Measurements from ENCODE around the gene ABO. TPM values are rescaled to one million over a fixed set of nuclear protein-coding genes. Genes with fewer than 3 reads are reported as not detected.
"Not testable (repeated sequence)": the region's sequence is repeated elsewhere in the genome, so short reads cannot be mapped to it uniquely, and the experiment has no call there.

ABO gene
- total RNA-seq, 3 donors from 2014 or later, result 25.6 to 114 (median 102) TPM

GRCh38 chr9:133276001-133276884, 1.2 kb upstream of the ABO start:
- DNase-seq, result peak in 1 of 3 donors; percentile 51
- Histone ChIP-seq H3K4me1 (ENCODE audit: low read depth) (peaks cover 25% of the 10 kb centered on the region), H3K4me3 (peak overlapping the region; percentile 77), H3K9me3 (no peaks in the 10 kb centered on the region), H3K36me3 (ENCODE audit: low read depth) (no peaks in the 10 kb centered on the region)
- intact Hi-C loops (cut with DNase I, micrococcal nuclease), result no loop called here
- TF ChIP-seq, protein P1, sequence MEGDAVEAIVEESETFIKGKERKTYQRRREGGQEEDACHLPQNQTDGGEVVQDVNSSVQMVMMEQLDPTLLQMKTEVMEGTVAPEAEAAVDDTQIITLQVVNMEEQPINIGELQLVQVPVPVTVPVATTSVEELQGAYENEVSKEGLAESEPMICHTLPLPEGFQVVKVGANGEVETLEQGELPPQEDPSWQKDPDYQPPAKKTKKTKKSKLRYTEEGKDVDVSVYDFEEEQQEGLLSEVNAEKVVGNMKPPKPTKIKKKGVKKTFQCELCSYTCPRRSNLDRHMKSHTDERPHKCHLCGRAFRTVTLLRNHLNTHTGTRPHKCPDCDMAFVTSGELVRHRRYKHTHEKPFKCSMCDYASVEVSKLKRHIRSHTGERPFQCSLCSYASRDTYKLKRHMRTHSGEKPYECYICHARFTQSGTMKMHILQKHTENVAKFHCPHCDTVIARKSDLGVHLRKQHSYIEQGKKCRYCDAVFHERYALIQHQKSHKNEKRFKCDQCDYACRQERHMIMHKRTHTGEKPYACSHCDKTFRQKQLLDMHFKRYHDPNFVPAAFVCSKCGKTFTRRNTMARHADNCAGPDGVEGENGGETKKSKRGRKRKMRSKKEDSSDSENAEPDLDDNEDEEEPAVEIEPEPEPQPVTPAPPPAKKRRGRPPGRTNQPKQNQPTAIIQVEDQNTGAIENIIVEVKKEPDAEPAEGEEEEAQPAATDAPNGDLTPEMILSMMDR (IDR thresholded peaks at IDR 0.05), result no peak
- peak; percentile 1 for ATAC-seq

- TF ChIP-seq, protein P1 (IDR thresholded peaks at IDR 0.05), result no peak
- Histone ChIP-seq H3K9me3 (no peaks in the 10 kb centered on the region), H3K4me3 (peak overlapping the region; percentile 77), H3K36me3 (ENCODE audit: low read depth) (no peaks in the 10 kb centered on the region), H3K4me1 (ENCODE audit: low read depth) (peaks cover 13% of the 10 kb centered on the region)
- ATAC-seq (peak; percentile 15), DNase-seq (peak; percentile 38 to 62 (median 42))
- intact Hi-C loops (cut with DNase I, micrococcal nuclease), result no loop called here
Observed at GRCh38 chr9:133274236-133275104, 531 bp downstream of the ABO start.

DNA sequence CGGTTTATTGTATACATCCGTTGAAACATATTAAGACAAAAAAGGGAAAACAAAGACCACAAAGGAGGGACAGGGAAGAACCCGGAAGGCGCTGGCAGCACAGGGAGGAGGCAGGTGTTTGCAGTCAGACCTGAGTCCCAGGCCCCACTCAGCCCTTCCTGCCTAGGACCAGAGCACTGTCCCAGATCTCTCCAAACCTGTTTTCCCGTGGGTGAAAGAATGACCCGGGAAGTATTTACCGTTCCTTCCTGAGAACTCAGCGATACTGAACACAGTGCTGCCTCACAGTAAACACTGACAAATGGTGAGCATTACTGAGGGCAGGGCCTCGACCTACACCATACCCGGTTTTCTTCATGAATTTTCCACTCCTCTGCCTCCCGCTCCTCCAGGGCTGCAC, 1.2 kb downstream of the ABO start:
- intact Hi-C loops (cut with DNase I, micrococcal nuclease), result no loop called here
- TF ChIP-seq, protein P1 (IDR thresholded peaks at IDR 0.05), result no peak

DNA sequence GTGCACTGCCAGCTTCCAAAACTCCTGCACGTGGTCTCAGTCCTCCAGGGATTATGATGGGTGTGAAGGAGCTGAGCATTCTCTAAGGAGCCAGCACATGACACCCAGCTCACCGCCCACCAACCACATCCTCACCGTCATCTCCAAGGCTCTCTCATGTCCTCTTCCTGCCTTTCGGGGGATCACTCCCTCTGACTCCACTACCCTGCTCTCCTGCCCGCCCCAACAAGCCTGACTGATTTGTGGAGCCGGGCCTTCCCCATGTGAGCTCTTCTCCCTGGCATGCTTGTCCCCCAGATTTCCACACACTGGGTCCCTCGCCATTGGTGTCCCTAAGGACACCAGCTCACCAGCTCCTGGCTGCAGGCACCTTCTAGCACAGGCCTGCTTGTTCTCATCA, 1.9 kb downstream of the ABO start:
- ATAC-seq, result no peak
- H3K9me3 ChIP-seq, result no peaks in the 10 kb centered on the region
- H3K4me1 ChIP-seq (ENCODE audit: low read depth), result peaks cover 18% of the 10 kb centered on the region
- TF ChIP-seq, protein P1 (IDR thresholded peaks at IDR 0.05), result no peak
- no peak overlapping the region for H3K4me3 ChIP-seq
- no peaks in the 10 kb centered on the region for H3K36me3 ChIP-seq (ENCODE audit: low read depth)
- DNase-seq, result no peak
- intact Hi-C loops (cut with DNase I, micrococcal nuclease), result no loop called here

More for the DNA sequence above, 1.2 kb downstream of the ABO start:
- peak; percentile 56 for ATAC-seq
- Histone ChIP-seq H3K9me3 (no peaks in the 10 kb centered on the region), H3K36me3 (ENCODE audit: low read depth) (no peaks in the 10 kb centered on the region), H3K4me3 (peak overlapping the region; percentile 77), H3K4me1 (ENCODE audit: low read depth) (peaks cover 13% of the 10 kb centered on the region)
- DNase-seq, result peak; percentile 60 to 67 (median 62)

DNA sequence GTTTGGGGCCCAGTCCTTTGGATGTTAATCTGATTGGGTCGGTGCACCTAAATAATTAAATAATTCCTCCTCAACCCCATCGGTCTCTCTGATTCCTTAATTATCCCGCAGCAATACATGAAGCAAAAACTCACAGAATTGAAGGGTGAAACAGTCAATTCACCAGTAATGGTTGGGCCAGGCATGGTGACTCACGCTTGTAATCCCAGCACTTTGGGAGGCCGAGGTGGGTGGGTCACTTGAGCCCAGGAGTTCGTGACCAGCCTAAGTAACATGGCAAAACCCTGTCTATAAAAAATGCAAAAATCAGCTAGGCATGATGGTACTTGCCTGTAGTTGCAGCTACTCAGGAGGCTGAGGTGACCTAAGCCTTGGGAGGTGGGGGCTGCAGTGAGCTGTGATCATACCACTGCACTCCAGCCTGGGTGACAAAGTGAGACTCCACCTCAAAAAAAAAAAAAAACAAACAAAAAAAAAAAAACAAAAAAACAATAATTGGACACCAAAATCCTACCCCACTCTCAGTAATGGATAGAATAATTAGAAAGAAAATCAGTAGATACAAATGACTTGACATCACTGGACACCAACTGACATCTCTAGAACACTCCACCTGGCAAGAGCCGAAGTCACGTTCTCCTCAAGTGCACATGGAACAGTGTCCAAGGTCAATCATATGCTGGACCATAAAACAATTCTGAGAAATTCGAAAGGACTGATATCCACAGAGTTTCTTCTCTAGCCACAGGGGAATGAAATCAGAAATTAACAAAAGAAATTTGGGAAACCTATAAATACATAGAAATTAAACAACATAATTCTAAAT, 5.3 kb downstream of the ABO start:
- Histone ChIP-seq H3K4me3 (no peak overlapping the region), H3K4me1 (ENCODE audit: low read depth) (peaks cover 19% of the 10 kb centered on the region), H3K9me3 (no peaks in the 10 kb centered on the region), H3K36me3 (ENCODE audit: low read depth) (no peaks in the 10 kb centered on the region)
- ATAC-seq (peak; percentile 57), DNase-seq (no peak)
- TF ChIP-seq, protein P1 (IDR thresholded peaks at IDR 0.05), result no peak
- intact Hi-C loops (cut with DNase I, micrococcal nuclease), result no loop called here

DNA sequence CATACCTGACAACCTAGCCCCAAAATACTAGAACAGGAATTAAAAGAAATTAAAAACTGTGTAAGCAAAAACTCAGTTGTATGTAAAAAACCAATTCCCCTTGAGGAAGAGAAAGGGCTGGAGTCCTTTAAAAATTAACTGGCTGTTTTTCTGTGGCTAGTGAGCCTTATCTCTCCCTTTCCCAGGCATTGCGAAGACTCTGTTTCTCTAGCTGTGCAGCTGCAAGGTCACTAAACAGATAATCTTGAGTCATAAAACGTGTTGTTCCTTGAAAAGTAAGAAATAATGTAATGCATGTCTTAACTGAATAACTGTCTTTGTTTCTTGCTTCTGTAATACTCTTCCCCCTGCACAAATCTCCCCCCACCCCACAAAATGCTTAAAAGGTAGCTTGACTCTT, 5.9 kb downstream of the ABO start:
- peaks cover 19% of the 10 kb centered on the region for H3K4me1 ChIP-seq (ENCODE audit: low read depth)
- H3K9me3 ChIP-seq; DNase-seq; ATAC-seq; H3K4me3 ChIP-seq; H3K36me3 ChIP-seq (ENCODE audit: low read depth); intact Hi-C loops (cut with DNase I, micrococcal nuclease): not testable (repeated sequence)

Measured in mucosa of descending colon (tissue), 3 donors.